Measurements from ENCODE around the gene GP1BA.

The GP1BA gene

DNA sequence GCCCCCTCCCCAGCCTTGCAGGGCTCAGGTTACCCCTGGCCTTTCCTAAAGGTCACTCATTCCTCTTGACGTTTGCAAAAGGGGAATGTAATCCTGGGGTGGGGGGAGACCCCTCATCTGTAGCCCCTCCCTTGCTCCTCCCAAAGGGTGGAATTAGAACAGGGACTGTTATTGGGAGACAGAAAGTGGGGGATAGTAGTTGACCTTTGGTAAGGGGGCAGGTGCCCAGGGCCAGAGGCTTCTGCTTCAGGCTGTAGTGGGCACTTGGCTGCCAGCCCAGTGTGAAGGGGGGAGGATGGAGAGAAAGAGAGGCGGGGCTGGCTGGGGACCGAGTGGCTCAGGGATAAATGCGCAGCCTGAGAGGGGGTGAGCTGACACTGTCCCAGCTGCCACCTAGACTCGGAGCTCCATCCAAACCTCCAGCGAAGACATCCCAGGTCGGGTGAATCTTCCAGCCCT lies 18.7 kb downstream of the GP1BA start, which contains the start of gene ENO3:
Gene ENO3 (plus strand): TSS at position 374 of the 459 bp plus-strand sequence. CDS start 711 bp downstream, outside the sequence.
- DNase-seq (ENCODE audit: low read depth), result no peak

DNA sequence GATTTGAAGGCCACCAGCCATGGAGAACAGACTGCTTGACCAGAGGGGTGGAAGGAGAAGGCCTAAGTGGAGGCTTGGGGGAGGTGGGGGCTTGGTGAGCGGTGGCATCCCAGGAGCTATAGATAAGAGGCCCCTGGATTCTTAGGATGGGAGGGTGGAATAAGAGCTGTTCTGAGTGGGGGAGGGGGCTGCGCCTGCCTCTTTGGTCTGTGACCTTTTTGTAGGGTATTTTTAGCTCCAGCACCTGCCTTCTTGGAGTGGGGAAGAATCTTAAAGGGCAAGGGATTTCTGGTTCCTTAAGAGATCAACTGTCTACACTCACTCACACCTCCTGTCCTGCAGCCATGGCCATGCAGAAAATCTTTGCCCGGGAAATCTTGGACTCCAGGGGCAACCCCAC lies 19.4 kb downstream of the GP1BA start:
- no peak for DNase-seq (ENCODE audit: low read depth)

DNA sequence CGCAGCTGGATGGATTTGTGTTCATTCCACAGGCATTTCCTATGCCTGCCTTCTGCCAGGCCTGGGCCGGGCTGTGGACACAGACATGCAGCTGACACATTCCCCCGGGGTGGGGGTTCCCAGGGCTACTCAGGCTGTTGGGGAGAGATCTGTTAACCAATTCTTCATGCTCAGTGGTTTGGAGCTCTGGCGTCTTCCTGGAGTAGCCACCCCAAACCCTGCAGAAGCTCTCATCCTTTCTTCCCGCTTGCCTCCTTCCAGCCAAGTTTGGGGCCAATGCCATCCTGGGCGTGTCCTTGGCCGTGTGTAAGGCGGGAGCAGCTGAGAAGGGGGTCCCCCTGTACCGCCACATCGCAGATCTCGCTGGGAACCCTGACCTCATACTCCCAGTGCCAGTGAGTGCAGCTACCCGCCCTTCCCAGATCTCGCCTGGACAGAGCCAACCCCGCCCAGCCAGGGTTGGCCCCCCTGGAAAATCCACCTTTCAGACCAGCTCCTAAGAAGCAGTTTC lies 21.4 kb downstream of the GP1BA start:
- peak; percentile 70 for DNase-seq (ENCODE audit: low read depth)

DNA sequence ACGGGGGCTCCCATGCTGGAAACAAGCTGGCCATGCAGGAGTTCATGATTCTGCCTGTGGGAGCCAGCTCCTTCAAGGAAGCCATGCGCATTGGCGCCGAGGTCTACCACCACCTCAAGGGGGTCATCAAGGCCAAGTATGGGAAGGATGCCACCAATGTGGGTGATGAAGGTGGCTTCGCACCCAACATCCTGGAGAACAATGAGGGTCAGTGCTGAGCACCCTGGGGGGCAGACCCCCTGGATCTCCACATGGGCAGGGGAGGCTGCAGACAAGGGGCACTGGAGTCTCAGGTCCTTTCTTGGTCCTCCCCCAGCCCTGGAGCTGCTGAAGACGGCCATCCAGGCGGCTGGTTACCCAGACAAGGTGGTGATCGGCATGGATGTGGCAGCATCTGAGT lies 23.0 kb downstream of the GP1BA start:
- no peak for DNase-seq (ENCODE audit: low read depth)

DNA sequence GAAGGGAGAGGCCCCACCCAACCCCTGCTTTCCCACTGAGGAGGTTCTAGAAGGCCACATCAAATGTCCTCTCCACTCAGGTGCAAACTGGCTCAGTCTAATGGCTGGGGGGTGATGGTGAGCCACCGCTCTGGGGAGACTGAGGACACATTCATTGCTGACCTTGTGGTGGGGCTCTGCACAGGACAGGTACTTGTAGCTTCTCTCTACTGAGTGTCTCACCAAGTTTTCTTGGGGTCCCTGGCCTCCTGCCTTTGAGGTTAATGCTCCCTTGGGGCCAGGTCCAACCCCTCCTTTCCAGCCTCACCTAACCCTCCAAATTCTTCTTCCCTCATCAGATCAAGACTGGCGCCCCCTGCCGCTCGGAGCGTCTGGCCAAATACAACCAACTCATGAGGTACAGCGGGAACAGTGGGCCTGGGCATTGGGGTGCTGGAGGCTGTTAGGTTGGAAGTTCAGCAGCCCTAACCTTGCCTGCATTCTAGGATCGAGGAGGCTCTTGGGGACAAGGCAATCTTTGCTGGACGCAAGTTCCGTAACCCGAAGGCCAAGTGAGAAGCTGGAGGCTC lies 24.5 kb downstream of the GP1BA start:
- DNase-seq (ENCODE audit: low read depth), result no peak

DNA sequence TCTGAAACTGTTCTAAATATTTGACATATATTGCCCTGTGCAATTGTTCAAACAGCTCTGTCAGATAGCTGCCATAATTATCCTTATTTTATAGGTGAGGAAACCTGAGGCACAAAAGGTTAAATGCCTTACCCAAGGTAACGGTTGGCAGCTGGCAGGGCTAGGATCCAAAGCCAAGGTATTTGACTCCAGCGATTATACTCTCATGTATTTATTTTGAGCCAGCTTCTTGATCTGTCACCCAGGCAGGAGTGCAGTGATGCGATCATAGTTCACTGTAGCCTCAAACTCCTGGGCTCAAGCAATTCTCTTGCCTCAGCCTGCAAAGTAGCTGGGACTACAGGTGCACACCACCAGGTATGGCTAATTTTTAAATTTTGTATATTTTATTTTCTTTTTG lies 26.0 kb downstream of the GP1BA start:
- DNase-seq (ENCODE audit: low read depth), result no peak

DNA sequence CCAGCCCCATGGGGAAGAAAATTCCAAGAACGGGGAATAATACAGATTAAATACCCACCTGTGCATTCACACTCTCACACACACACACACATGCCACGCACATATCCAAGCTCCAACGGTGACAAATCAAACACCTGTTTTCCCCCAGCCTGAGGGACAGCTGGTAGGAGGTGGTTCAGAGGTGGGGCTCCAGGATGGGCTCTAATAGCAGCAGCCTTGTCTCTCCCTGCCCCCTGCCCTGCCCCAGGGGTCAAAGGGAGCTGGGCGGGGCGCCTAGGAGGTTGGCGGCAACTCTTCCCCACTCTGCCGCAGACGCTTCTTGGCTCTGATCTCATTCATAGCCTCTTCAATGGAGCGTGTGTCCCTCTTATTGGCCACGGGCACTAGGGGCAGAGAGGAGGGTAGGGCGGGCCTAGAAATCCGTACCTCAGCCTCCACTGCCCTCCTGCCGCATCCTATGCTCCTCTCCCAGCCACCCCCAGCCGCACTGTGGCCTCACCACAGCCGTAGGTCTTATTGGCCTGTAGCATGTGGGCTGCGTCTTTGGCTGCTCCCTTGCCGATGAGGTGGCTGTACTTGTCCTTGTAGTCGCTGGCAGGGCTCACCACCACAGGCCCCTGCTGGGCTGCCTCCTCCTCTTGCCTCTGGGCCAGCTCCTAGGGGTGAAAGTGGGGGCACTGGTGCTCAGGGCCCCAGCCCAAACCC lies 27.3 kb downstream of the GP1BA start:
- DNase-seq (ENCODE audit: low read depth), result no peak

DNA sequence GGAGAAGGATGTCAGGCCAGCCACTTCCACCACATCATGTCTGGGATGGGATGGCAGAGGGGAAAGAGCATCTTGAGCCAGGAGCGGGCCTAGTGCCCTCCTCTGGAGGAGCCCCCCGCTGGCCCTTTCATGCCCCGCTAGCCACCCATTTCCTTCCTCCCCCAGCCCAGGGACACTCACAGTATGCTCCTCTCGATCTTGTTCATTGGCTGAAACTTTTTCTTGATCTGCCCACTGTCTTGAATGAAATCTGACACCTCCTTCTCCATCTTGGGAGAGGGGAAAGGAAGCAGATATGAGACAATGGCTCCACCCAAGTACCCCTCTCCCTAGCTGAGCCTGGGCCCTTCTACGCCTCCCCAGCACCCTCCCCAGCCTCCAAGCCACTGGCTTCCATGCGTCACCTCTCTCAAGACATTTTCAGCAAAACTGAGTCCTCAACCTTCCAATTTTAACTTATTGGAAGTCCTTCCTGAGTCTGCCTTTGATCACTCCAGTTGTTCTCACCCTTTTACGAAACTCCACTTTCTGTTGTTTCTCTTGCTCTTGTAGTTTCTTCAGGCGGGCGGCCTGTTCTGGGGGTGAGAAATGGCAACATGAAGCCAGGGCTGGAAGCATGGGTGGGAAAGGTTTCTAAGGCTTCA lies 28.3 kb downstream of the GP1BA start:
- DNase-seq (ENCODE audit: low read depth), result no peak

DNA sequence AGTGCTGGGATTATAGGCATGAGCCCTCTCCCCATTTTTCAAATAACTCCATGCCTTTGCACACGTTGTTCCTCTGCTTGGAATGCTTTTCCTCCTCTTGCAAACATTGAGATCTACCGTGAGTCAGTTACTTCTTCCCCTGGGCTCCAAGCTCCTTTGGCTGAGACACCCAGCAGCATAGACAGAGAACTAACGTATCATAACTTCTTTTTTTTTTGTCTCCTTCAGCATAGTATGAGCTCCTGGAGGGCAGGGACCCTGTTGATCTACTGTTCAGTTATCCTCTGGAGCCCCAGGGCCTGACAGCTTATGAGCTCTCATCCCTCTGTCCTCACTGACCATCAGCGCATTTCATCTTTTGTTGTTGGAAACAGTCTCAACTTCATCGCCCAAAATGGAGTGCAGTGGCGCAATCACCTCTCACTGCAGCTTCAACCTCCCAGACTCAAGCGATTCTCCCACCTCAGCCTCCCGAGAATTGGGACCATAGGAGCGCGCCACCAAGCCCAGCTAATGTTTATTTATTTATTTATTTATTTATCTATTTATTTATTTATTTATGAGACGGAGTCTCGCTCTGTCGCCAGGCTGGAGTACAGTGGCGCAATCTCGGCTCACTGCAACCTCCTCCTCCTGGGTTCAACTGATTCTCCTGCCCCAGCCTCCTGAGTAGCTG lies 33.4 kb downstream of the GP1BA start:
- DNase-seq (ENCODE audit: low read depth), result no peak

DNA sequence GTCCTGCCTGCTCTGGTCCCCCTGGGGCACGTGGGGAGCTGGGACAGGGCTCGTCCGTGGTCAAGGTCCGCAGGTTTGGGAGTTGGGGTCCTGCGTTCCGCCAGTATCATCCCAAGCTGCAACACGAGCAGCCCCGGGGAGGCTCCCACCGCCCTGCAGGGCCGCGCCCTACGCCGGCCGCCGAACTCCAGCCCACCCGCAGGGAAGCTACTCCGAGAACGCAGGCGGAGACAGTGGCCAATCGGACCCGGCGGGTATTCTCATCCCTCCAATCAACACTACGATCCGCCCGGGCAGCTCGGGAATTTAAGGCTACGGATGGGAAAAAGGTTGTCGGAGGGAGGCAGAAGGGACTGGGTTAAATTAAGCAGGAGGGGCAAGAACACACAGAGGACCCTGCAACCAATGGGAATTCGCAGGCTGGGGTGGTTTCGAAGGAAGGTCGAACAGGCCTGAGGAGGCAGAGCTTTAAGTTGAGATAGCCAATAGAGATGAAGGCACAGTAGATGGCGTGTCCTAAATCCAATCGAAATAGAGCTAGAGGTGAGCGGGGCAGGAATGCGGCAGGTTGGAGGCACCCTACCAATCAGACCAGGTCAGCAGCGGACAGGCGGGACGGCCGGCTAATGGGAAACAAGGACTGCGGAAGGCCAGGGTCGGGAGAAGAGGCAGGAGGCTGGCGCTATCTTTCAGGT lies 34.9 kb downstream of the GP1BA start:
- DNase-seq (ENCODE audit: low read depth), result peak; percentile 100

DNA sequence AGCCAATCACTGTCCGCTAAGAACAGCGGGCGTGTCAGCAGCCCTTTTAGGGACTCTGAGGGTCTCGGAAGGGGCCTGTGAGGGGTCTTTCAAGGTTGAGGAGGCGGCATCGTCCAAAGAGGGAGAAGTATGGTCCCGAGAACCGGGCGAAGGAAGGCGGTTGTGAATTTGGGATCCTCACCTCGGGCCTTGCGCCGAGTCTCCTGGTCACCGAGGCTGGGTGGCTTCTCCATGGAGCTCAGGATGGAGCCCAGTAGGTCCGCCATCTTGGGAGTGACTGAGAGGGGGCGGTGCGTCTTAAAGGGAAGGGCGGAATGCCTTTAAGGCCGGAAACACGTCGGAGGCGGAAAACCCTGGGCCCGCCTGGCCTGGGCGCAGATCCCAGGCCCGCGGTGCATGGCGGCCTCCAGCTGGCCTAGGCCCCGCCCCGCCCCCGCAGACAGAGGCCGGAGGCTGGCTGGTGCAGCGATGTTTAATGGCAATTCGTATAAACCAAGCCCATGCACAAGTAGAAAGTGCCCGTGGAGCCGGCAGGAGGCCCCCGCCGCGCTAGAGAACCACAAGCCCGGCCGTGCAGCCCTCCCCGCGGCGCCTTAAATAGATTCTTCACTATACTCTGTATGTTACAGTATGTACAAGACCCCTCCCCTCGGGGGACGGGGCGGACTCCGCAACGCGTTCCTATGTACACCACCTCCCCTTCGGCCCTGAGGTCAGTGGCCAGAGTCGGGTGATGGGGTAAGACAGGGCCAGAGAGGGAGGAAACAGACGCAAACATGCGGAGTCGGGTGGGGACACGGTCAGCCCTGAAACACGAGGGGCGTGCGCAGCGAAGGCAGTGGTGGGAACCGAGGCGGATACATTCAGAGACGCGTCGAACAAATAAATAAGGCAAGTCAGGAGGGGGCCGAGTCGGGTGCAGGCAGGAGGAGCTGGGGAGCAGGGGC lies 35.7 kb downstream of the GP1BA start, which contains the start of gene SPAG7:
Gene SPAG7 (minus strand): TSS at position 279 of the 947 bp plus-strand sequence. CDS start 13 bp downstream, at position 266.
- peak; percentile 98 for DNase-seq (ENCODE audit: low read depth)

DNA sequence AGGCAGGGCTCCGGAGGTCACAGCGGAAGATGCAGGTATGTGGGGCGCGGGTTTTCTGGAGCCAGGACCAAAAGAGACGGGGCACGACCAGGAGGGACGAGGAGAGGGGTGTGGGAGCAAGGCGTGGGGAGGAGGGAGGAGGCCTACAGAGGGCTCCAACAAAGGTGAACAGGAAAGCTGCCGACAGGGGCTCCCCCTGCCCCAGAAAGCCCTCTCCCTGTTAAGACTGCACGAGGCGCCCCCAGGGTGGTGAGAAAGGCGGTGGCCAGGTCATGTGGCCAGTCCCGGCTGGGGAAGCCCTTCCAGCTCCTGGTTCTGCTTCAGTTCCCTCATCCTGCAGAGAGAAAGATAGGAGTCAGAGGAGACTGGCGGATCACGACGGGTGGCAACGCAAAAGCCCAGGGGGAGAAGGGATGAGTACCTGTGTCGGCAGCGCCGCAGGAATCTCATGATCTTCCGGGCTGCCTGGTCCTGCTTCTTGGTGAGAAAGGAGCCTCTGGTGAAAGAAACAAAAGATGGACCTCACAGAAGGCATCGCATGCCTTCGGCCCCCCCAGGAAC lies 36.5 kb downstream of the GP1BA start:
- no peak for DNase-seq (ENCODE audit: low read depth)

DNA sequence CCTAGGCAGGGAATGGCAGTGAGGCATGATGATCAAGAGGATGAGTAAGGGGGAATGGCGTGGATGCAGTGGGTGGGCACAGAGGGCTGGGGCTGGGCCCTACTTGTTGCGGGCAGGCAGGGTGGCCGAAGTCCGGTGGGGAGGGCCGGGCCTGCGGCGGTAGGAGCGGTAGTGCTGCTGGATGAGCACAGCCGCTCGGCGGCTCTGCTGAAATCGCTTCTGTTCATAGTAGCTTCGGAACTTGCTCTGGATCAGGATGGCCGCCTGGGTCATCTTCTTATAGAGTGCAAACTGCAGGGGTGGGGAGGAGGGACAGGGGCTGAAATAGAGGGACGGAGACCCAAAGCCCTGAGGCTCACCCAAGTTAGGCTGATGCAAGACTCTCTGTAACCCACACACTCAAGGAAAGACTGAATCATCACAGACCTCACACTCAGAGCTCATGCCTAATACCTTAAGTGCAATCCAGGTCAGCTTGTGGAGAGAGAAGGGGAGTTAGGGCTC lies 37.0 kb downstream of the GP1BA start:
- peak; percentile 93 for DNase-seq (ENCODE audit: low read depth)

DNA sequence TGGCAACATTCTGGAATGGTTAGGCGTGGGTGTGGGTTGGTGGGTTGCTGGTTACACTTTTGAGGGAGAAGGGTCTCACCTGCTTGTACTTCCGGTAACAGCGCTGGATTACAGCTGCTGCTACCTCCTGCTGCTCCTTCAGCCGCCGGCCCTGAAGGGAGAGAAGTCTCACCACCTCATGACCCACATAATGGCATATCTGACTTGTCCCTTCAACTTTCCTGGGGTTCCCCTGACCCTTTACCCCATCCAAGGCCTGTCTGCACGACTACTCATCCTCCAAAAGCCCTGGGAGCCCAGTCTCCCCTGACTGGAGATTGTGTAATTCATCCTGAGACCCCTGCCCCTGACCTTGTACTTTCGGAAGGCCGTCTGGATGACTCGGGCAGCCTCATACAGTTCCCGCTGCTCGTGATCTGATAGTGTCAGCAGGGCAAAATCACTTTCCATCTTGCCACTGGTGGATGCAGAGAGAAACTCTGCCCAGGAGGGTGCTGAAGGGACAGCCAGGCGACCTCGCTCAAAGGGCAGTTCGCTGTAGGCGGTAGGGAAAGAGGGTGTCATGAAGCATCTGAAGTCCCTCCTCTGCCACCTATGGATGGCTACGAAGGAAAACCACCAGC lies 37.6 kb downstream of the GP1BA start:
- DNase-seq (ENCODE audit: low read depth), result peak; percentile 40

DNA sequence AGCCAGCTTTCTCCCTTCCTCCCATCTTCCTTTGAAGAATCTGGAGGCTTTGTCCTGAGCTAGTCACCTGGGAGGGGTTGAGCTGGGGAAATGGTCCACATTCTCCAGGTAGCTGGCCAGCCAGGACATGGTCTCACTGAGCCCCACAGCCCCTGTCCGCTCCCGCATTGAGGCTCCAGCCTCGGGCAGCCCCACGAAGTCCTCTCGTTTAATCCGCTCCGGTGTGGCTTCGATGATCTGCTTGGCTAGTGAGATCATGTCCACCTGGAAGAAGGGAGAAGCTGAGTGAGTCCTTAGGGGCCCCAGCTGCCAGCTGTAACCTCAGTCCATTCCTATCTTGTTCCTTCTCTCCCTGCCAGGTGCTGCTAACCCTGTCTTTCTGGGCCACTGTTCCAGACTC lies 38.2 kb downstream of the GP1BA start:
- DNase-seq (ENCODE audit: low read depth), result no peak

DNA sequence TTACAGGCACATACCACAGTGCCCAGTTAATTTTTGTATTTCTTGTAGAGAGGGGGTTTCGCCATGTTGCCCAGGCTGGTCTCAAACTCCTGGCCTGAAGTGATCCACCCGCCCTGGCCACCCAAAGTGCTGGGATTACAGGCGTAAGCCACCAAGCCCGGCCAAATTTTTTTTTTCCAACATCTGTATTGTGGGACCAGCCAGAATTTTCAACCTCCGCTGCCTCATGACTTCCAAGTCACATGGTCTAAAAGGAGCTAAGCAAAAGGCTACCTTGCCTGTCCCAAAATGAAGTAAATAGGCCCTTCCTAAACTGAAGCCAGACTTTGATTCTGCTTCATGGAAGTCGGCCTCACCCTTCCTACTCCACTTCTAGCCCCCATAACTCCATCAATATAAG lies 39.7 kb downstream of the GP1BA start:
- no peak for DNase-seq (ENCODE audit: low read depth)

DNA sequence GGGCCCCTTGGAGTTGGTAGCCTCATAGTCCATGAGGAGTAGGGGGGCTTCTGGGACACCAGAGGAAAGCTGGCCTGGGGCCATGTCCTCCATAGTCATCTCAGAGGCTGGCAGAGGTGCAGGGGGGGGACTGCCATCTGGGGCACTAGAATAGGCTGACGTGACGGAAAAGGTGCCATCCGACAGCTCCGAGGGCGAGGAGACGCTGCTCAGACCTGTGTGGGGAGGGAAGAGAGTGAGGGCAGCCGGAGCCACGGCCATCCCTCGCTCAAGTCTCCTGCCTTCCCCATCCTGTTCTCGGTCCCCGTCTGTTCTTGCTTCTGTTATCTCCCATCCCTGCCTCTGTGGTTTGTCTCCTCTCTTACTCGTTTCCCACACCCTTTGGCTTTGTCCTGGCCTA lies 40.2 kb downstream of the GP1BA start:
- DNase-seq (ENCODE audit: low read depth), result no peak

DNA sequence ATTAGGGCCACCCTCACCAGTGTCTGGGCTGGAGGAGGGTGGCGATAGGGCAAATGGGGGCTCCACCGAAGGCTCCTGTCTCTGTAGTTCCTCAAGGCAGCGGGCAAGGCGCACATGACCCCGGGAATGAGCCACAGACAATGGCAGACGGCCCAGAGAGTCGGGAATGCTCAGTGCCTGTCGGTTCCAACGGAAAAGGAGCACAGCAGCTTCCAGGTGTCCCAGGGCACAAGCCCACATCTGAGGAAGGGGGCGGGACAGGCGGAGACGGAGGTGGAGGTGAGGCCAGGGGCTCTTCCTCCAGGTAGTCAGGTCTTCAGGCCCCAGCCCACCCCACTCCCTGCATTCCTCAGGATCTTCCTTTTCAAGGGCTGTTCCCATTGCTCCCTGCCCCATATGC lies 40.7 kb downstream of the GP1BA start:
- DNase-seq (ENCODE audit: low read depth), result no peak

DNA sequence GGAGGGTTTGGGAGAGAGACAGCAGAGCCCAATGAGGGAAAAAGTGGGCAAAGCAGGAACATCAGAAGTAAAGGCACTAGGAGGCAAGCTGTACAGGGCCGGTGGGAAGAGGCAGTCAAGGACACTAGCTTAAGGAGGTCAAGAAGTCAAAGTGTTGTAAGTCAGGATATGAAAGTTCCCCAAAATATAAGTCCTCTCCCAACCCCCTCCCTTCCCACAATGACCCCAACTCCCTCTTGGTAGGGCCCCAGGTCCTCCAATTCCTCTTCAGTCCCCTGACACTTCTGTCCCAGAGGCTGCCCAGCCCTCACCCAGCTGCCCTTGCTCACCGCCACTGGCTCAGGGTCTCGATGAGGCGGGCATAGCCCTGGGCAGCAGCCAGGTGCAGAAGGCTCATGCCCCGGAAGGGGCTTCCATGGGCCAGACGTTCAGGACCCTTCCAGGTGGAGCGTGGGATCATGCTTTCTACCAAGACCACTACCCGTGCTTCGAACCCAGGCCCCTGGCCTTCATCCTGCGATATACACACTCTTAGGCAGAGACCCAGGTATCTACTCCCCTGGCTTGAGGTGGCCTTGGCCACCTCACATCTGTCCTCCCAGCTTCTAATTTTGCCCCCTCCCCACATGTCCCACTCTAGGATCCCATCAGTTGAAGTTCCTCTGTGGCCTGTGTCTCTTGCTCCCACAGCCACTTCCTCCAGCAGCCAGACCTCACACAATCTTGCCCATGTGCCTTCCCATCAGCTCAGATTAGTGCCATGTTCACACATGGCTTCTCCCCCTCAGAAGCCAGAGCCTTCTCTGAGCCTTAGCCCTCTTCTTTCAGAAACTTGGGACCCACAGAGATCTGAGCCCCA lies 41.4 kb downstream of the GP1BA start:
- DNase-seq (ENCODE audit: low read depth), result no peak
